ENCODE data around the gene HOXC12.

Gene HOXC12

GRCh38 chr12:53954694-53955035 lies at the start of gene HOXC12:
Gene HOXC12 (plus strand): TSS chr12:53954903. CDS start chr12:53954930, 27 bp downstream.
- DNase-seq = no peak

GRCh38 chr12:53907103-53907502 lies 47.6 kb upstream of the HOXC12 start:
- DNase-seq = no peak

GRCh38 chr12:53916788-53917655 lies 37.7 kb upstream of the HOXC12 start:
- no peak for DNase-seq

- no peak for DNase-seq
Observed at GRCh38 chr12:53924521-53925405, 29.9 kb upstream of the HOXC12 start.

GRCh38 chr12:53927220-53928029 lies 27.3 kb upstream of the HOXC12 start:
- no peak for DNase-seq

GRCh38 chr12:53928054-53928835 lies 26.5 kb upstream of the HOXC12 start:
- DNase-seq = no peak

- no peak for DNase-seq
Observed at GRCh38 chr12:53929527-53929926, 25.2 kb upstream of the HOXC12 start.

GRCh38 chr12:53930591-53931255 lies 24.0 kb upstream of the HOXC12 start:
- DNase-seq = no peak

GRCh38 chr12:53931844-53932581 lies 22.7 kb upstream of the HOXC12 start:
- no peak for DNase-seq

GRCh38 chr12:53932915-53933314 lies 21.8 kb upstream of the HOXC12 start:
- DNase-seq = no peak

- no peak for DNase-seq
Observed at GRCh38 chr12:53935383-53936341, 19.0 kb upstream of the HOXC12 start.

- no peak for DNase-seq
Observed at GRCh38 chr12:53937099-53937498, 17.6 kb upstream of the HOXC12 start.

GRCh38 chr12:53937596-53938325 lies 16.9 kb upstream of the HOXC12 start:
- DNase-seq = no peak

GRCh38 chr12:53938326-53939140 lies 16.2 kb upstream of the HOXC12 start, which contains the start of gene HOXC13:
Gene HOXC13 (plus strand): TSS chr12:53938831. CDS start chr12:53938907, 76 bp downstream.
- DNase-seq = no peak

GRCh38 chr12:53939141-53940108 lies 15.3 kb upstream of the HOXC12 start:
- DNase-seq = no peak

GRCh38 chr12:53940443-53941014 lies 14.2 kb upstream of the HOXC12 start:
- DNase-seq = no peak
